GM23338 (cell line): ENCODE results near the gene APOBEC3B. TPM values are rescaled to one million over a fixed set of nuclear protein-coding genes. Genes with fewer than 3 reads are reported as not detected.
"Not testable (repeated sequence)": the region's sequence is repeated elsewhere in the genome, so short reads cannot be mapped to it uniquely, and the experiment has no call there.

Source experiments
- ATAC-seq: fragments of 200-7000 bp; cut with Tn5 transposase; 3 replicates; pipeline ENCODE4 v1.9.1; 2020
- DNase-seq: peaks from one replicate; pipeline ENCODE4 v3.0.0-alpha.2; 2015; ENCODE audit warnings: low spot score
- H2AFZ ChIP-seq: fragments of 200-600 bp; sonication (generic); 2 replicates; pipeline ENCODE4 v1.8.0; 2016; ENCODE audit warnings: antibody characterized with exemption, mild to moderate bottlenecking, moderate library complexity
- H3F3A ChIP-seq: fragments of 200-600 bp; sonication (generic); replicated peaks from 2 replicates; pipeline ENCODE4 v1.8.0; 2017; ENCODE audit warnings: antibody characterized with exemption, mixed run types, low read depth
- H3K27ac ChIP-seq: fragments of 200-600 bp; sonication (generic); 2 replicates; pipeline ENCODE4 v1.6.1; 2016; ENCODE audit warnings: low read depth
- H3K27me3 ChIP-seq: fragments of 200-600 bp; sonication (generic); 2 replicates; pipeline ENCODE4 v1.8.0; 2016; ENCODE audit warnings: mild to moderate bottlenecking, mixed run types, moderate library complexity; ENCODE audit not compliant: insufficient read depth
- H3K36me3 ChIP-seq: fragments of 200-600 bp; sonication (generic); 2 replicates; pipeline ENCODE4 v1.8.0; 2016; ENCODE audit warnings: mild to moderate bottlenecking; ENCODE audit not compliant: insufficient read depth
- H3K4me1 ChIP-seq: fragments of 200-600 bp; sonication (generic); 2 replicates; pipeline ENCODE4 v1.8.0; 2016; ENCODE audit warnings: mild to moderate bottlenecking, moderate library complexity; ENCODE audit not compliant: insufficient read depth
- H3K4me2 ChIP-seq: fragments of 200-600 bp; sonication (generic); 2 replicates; pipeline ENCODE4 v1.7.1; 2017; ENCODE audit warnings: mixed run types
- H3K4me3 ChIP-seq: fragments of 200-600 bp; sonication (generic); 2 replicates; pipeline ENCODE4 v1.6.1; 2016; ENCODE audit warnings: mixed run types
- H3K79me2 ChIP-seq: fragments of 200-600 bp; sonication (generic); replicated peaks from 2 replicates; pipeline ENCODE4 v1.8.0; 2017; ENCODE audit warnings: mild to moderate bottlenecking; ENCODE audit not compliant: insufficient read depth
- H3K9me2 ChIP-seq: fragments of 200-600 bp; sonication (generic); 2 replicates; pipeline ENCODE4 v1.8.0; 2017; ENCODE audit not compliant: insufficient read depth
- H4K20me1 ChIP-seq: fragments of 200-600 bp; sonication (generic); replicated peaks from 2 replicates; pipeline ENCODE4 v1.8.0; 2017; ENCODE audit warnings: mild to moderate bottlenecking; ENCODE audit not compliant: insufficient read depth
- H3K27ac Mint-ChIP-seq: 2 replicates; pipeline ENCODE4 v1.8.0; 2020; ENCODE audit warnings: inconsistent platforms, mild to moderate bottlenecking, moderate library complexity, mixed read lengths
- H3K27me3 Mint-ChIP-seq: 3 replicates; pipeline ENCODE4 v1.8.0; 2022; ENCODE audit warnings: low read depth, mild to moderate bottlenecking, moderate library complexity, mixed read lengths, inconsistent platforms; ENCODE audit not compliant: insufficient read depth, poor library complexity
- H3K36me3 Mint-ChIP-seq: 3 replicates; pipeline ENCODE4 v1.8.0; 2021; ENCODE audit warnings: low read depth, mild to moderate bottlenecking, inconsistent platforms, moderate library complexity, mixed read lengths
- H3K4me1 Mint-ChIP-seq: 3 replicates; pipeline ENCODE4 v1.8.0; 2020; ENCODE audit warnings: mild to moderate bottlenecking, inconsistent platforms, mixed read lengths
- H3K4me3 Mint-ChIP-seq: 3 replicates; pipeline ENCODE4 v1.8.0; 2021; ENCODE audit warnings: moderate library complexity, mild to moderate bottlenecking, inconsistent platforms, mixed read lengths
- H3K9me3 Mint-ChIP-seq: 3 replicates; pipeline ENCODE4 v1.8.0; 2020; ENCODE audit warnings: moderate library complexity, mild to moderate bottlenecking, inconsistent platforms, mixed read lengths
- CREB1 ChIP-seq: fragments of 250-450 bp; sonication (Bioruptor Pico); IDR thresholded peaks from 2 replicates; pipeline ENCODE4 v1.5.0; 2020; ENCODE audit warnings: low read depth, mild to moderate bottlenecking, moderate library complexity
- REST ChIP-seq: IDR thresholded peaks from one replicate; pipeline ENCODE4 v1.6.1; 2018; ENCODE audit warnings: antibody characterized with exemption; ENCODE audit not compliant: unreplicated experiment
- ZNF331 ChIP-seq: fragments of 250-450 bp; sonication (Bioruptor Pico); IDR thresholded peaks from 2 replicates; pipeline ENCODE4 v1.5.0; 2020; ENCODE audit warnings: low read depth, mild to moderate bottlenecking, moderate library complexity
- polyA plus RNA-seq: library from polyadenylated mRNA; unstranded; fragments of >200 nt; fragmentation: Nextera tagmentation; extraction: Ambion mirVana; gene quantifications from 2 replicates; pipeline ENCODE4 v1.2.1, GENCODE V29; 2016
- total RNA-seq: library from RNA; depleted of rRNA; stranded (reverse); fragments of >200 nt; shearing (Covaris generic); gene quantifications from 2 replicates; pipeline ENCODE4 v1.2.3, GENCODE V29; 2014

Gene APOBEC3B
- total and polyA plus RNA-seq, 2 experiments from 2014 or later, result 7.0 to 9.2 TPM

- no peaks in the 10 kb centered on the region for H3K9me2 ChIP-seq
- no peaks in the 10 kb centered on the region for H4K20me1 ChIP-seq
- peaks cover 7% of the 10 kb centered on the region; the same call in 1 of the 2 replicates for H3K36me3 ChIP-seq
- no peak for ATAC-seq
- H3K4me3 Mint-ChIP-seq, result no peak overlapping the region
- H3K4me2 ChIP-seq, result no peak overlapping the region
- peaks cover 20% of the 10 kb centered on the region for H3K4me1 Mint-ChIP-seq
- no peak for TF ChIP-seq CREB1 (CRISPR knock-in tag)
- no peak for TF ChIP-seq ZNF331 (CRISPR knock-in tag)
- no peak for TF ChIP-seq REST
- H3K79me2 ChIP-seq, result no peaks in the 10 kb centered on the region
- H3K4me1 ChIP-seq, result peaks cover 11% of the 10 kb centered on the region
- no peak overlapping the region for H3K27ac ChIP-seq
- no peak overlapping the region for H3K4me3 ChIP-seq
- 0 out of 2 replicates have a peak, but pooled peaks cover 9% of the 10 kb centered on the region for H3F3A ChIP-seq
- DNase-seq, result no peak
- H3K9me3 Mint-ChIP-seq, result peaks cover 39% of the 10 kb centered on the region
- 0 out of 2 replicates have a peak, but pooled peaks cover 5% of the 10 kb centered on the region for H3K27me3 ChIP-seq
- H3K36me3 Mint-ChIP-seq, result peaks cover 36% of the 10 kb centered on the region
- peaks cover 23% of the 10 kb centered on the region for H3K27me3 Mint-ChIP-seq
- no peak overlapping the region for H3K27ac Mint-ChIP-seq
- H2AFZ ChIP-seq, result no peak overlapping the region
These were observed 2.1 kb downstream of the APOBEC3B start for GRCh38 chr22:38984224-38984623.

GRCh38 chr22:38984784-38985757, 2.9 kb downstream of the APOBEC3B start:
- not testable (repeated sequence) for H3K4me2 ChIP-seq, H3K27ac Mint-ChIP-seq, H3K79me2 ChIP-seq, H3K4me3 ChIP-seq, ATAC-seq, DNase-seq, H3K9me2 ChIP-seq, H4K20me1 ChIP-seq, H3F3A ChIP-seq, H3K4me3 Mint-ChIP-seq, H3K27me3 ChIP-seq, H3K36me3 ChIP-seq, H3K27ac ChIP-seq, H2AFZ ChIP-seq
- Mint-ChIP-seq H3K27me3 (peaks cover 24% of the 10 kb centered on the region), H3K9me3 (peaks cover 39% of the 10 kb centered on the region), H3K4me1 (peaks cover 20% of the 10 kb centered on the region), H3K36me3 (peaks cover 36% of the 10 kb centered on the region)
- H3K4me1 ChIP-seq, result peaks cover 11% of the 10 kb centered on the region

DNA sequence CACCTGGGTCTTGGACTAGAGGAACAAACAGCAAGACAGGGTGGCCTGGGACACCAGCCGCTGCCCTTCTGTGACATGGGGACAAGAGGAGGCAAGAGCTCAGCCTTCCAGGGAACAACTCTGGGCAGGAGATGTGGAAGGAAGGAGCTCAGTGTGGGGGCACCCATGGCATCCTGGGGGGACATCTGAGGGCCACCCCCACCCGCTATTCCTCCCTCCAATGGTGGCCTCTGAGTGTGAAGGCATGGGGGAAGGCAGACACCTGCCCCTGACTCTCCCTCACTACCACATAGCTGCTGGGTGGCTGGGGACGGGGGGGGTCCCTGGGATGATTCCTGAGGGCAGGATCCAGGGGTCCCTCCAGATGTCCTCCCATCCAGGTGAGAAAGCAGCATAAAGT, 4.5 kb downstream of the APOBEC3B start:
- Histone ChIP-seq H3K36me3 (peaks cover 7% of the 10 kb centered on the region; the same call in 1 of the 2 replicates), H3F3A (0 out of 2 replicates have a peak, but pooled peaks cover 6% of the 10 kb centered on the region), H3K4me1 (peaks cover 8% of the 10 kb centered on the region), H4K20me1 (no peaks in the 10 kb centered on the region), H3K4me2 (no peak overlapping the region), H3K79me2 (no peaks in the 10 kb centered on the region), H3K9me2 (no peaks in the 10 kb centered on the region), H3K27ac (no peak overlapping the region), H3K27me3 (0 out of 2 replicates have a peak, but pooled peaks cover 5% of the 10 kb centered on the region), H2AFZ (no peak overlapping the region), H3K4me3 (no peak overlapping the region)
- peaks cover 20% of the 10 kb centered on the region for H3K27me3 Mint-ChIP-seq
- peaks cover 34% of the 10 kb centered on the region for H3K36me3 Mint-ChIP-seq
- no peak for DNase-seq
- peaks cover 39% of the 10 kb centered on the region for H3K9me3 Mint-ChIP-seq
- peaks cover 13% of the 10 kb centered on the region for H3K4me1 Mint-ChIP-seq
- H3K27ac Mint-ChIP-seq, result no peak overlapping the region
- no peak for ATAC-seq
- H3K4me3 Mint-ChIP-seq, result no peak overlapping the region
- no peak for TF ChIP-seq CREB1 (CRISPR knock-in tag)
